Stomach smooth muscle (tissue), 2 donors: ENCODE measurements around the gene KRTAP4-12.
"Not testable (repeated sequence)": the region's sequence is repeated elsewhere in the genome, so short reads cannot be mapped to it uniquely, and the experiment has no call there.

Experiments
- H3K27ac ChIP-seq: one replicate; pipeline ENCODE4 v1.7.0; 2013; ENCODE audit warnings: mild to moderate bottlenecking, low read length, inconsistent platforms
- H3K27me3 ChIP-seq, 2 donors: one replicate each; pipeline ENCODE4 v1.7.0; 2013; ENCODE audit warnings: low read length in 2 of 2; ENCODE audit not compliant: insufficient read depth in 2 of 2, control insufficient read depth in 1 of 2
- H3K36me3 ChIP-seq, 2 donors: one replicate each; pipeline ENCODE4 v1.7.0; 2013; ENCODE audit warnings: low read length in 2 of 2; ENCODE audit not compliant: control insufficient read depth in 2 of 2, insufficient read depth in 2 of 2
- H3K4me1 ChIP-seq: one replicate; pipeline ENCODE4 v1.7.0; 2013; ENCODE audit warnings: low read length; ENCODE audit not compliant: control insufficient read depth, insufficient read depth
- H3K4me3 ChIP-seq, 2 donors: one replicate each; pipeline ENCODE4 v1.7.0; 2013; ENCODE audit warnings: low read length in 2 of 2
- H3K9ac ChIP-seq, 2 donors: one replicate each; pipeline ENCODE4 v1.7.0; 2013; ENCODE audit warnings: low read length in 2 of 2, mild to moderate bottlenecking in 1 of 2
- H3K9me3 ChIP-seq, 2 donors: one replicate each; pipeline ENCODE4 v1.7.0; 2013; ENCODE audit warnings: low read length in 2 of 2; ENCODE audit not compliant: control insufficient read depth in 2 of 2
- donor health status: healthy.
- donor health status: Pancreatic carcinoma.

Gene KRTAP4-12

DNA sequence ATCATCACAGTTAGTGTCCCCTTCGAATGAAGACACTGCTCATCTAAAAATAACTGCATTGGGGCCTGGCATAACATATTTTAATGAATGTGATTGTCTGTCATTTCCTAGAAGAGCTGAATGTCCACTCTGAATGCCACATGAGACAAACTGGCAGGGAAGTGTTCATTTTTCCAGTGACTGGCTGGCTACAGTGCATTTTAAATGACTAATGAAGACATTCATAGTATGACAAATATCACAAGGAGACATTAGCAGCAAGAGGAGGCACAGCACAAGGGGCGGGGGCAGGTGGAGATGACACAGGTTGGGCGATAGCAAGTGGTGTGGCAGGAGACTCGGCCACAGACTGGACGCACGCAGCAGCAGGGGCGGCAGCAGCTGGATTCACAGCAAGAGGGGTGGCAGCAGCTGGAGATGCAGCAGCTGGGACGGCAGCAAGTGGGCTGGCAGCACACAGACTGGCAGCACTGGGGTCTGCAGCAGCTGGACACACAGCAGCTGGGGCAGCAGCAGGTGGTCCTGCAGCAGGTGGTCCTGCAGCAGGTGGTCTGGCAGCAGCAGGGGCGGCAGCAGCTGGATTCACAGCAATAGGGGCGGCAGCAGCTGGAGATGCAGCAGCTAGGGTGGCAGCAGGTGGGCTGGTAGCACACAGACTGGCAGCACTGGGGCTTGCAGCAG lies 25.1 kb upstream of the KRTAP4-12 start:
- not testable (repeated sequence) for H3K4me1 ChIP-seq

GRCh38 chr17:41147531-41148204 lies 23.7 kb upstream of the KRTAP4-12 start:
- Histone ChIP-seq H3K4me3 (no peak overlapping the region), H3K9ac (no peak overlapping the region), H3K27me3 (no peaks in the 10 kb centered on the region), H3K9me3 (peaks cover 4 to 5% of the 10 kb centered on the region in 2 donors), H3K36me3 (no peaks in the 10 kb centered on the region), H3K27ac (no peak overlapping the region), H3K4me1 (no peaks in the 10 kb centered on the region)

More for the DNA sequence above, 25.1 kb upstream of the KRTAP4-12 start:
- not testable (repeated sequence) for H3K4me3 ChIP-seq, H3K9ac ChIP-seq, H3K27ac ChIP-seq, H3K27me3 ChIP-seq, H3K9me3 ChIP-seq, H3K36me3 ChIP-seq

- H3K9me3 ChIP-seq, result peaks cover 4 to 11% of the 10 kb centered on the region in 2 donors
- no peaks in the 10 kb centered on the region for H3K4me1 ChIP-seq
- H3K4me3 ChIP-seq, result no peak overlapping the region
- no peak overlapping the region for H3K9ac ChIP-seq
- no peak overlapping the region for H3K27ac ChIP-seq
- no peaks in the 10 kb centered on the region for H3K27me3 ChIP-seq
- no peaks in the 10 kb centered on the region for H3K36me3 ChIP-seq
Observed at GRCh38 chr17:41145261-41145660, 21.3 kb upstream of the KRTAP4-12 start.

DNA sequence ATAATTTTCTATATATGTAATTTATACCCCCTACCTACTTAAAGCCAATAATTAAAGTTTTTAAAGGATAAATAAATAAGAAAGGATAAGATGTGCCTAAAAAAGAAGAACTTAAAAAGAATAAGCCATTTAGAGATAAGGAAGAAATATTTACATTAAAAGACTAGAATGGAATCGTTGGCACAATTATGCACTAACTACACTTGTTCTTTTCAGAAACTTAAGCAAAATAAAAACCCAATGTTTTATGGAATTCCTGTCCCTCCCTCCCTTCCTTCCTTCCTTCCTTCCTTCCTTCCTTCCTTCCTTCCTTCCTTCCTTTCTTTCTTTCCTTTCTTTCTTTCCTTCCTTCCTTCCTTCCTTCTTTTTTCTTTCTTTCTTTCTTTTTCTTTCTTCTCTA lies 20.9 kb upstream of the KRTAP4-12 start:
- no peak overlapping the region for H3K4me3 ChIP-seq
- H3K27ac ChIP-seq, result no peak overlapping the region
- no peaks in the 10 kb centered on the region for H3K36me3 ChIP-seq
- H3K9me3 ChIP-seq, result peaks cover 4 to 13% of the 10 kb centered on the region in 2 donors
- no peaks in the 10 kb centered on the region for H3K4me1 ChIP-seq
- peaks cover 0 to 2% of the 10 kb centered on the region in 2 donors for H3K27me3 ChIP-seq
- H3K9ac ChIP-seq, result no peak overlapping the region

GRCh38 chr17:41141361-41141760 lies 17.4 kb upstream of the KRTAP4-12 start:
- H3K9me3 ChIP-seq, result peaks cover 4 to 13% of the 10 kb centered on the region in 2 donors
- no peaks in the 10 kb centered on the region for H3K36me3 ChIP-seq
- H3K27me3 ChIP-seq, result peaks cover 0 to 3% of the 10 kb centered on the region in 2 donors
- no peak overlapping the region for H3K4me3 ChIP-seq
- H3K4me1 ChIP-seq, result no peaks in the 10 kb centered on the region
- H3K9ac ChIP-seq, result no peak overlapping the region
- H3K27ac ChIP-seq, result no peak overlapping the region

DNA sequence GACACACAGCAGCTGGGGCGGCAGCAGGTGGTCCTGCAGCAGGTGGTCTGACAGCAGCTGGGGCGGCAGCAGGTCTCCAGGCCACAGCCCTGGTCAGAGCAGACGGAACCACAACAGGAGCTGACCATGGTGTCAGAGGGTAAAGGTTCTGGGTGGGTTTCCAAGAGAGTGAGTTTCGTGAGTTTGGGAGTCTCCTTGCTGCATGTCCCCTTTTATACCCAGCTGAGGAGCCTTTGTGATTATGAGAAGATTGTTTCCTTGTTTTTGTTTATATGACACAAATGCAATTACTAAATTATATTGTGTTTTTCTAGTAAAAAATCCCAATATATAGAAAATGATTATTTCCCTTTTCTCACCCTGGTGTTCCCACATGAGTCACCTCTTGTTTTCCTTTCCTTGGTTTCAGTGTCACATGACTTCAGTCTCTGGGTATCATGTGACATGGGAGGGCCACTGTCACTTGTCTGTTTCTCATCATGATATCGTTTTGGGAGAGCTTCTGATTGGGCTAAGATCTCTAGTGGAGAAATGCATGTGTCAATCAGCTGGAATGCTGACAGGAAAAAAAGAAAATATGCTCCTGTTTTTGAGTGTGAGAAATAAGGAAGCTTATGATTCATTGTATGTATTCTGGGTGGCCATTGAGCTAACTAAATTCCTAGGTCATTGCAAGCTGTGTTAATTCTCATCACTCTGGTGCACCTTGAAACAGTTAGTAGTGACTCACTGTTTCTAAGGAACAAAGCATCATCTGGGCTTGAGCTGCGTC lies 16.6 kb upstream of the KRTAP4-12 start, which contains the start of gene KRTAP4-6:
KRTAP4-6 (minus strand) TSS at position 185 of the 772 bp plus-strand sequence; CDS start at position 128, 57 bp downstream.
- H3K27ac ChIP-seq, result no peak within 1 kb of the TSS

GRCh38 chr17:41139865-41140264 lies 15.9 kb upstream of the KRTAP4-12 start:
- not testable (repeated sequence) for H3K4me3 ChIP-seq, H3K9ac ChIP-seq, H3K36me3 ChIP-seq, H3K27me3 ChIP-seq, H3K27ac ChIP-seq, H3K4me1 ChIP-seq
- H3K9me3 ChIP-seq, result peaks cover 4 to 13% of the 10 kb centered on the region in 2 donors

More for the DNA sequence above, 16.6 kb upstream of the KRTAP4-12 start, which contains the start of gene KRTAP4-6:
- Histone ChIP-seq H3K27me3 (peaks cover 0 to 3% of the 10 kb centered on the region in 2 donors), H3K9me3 (peaks cover 4 to 13% of the 10 kb centered on the region in 2 donors), H3K36me3 (no peaks in the 10 kb centered on the region), H3K4me3 (no peak within 1 kb of the TSS), H3K9ac (no peak within 1 kb of the TSS), H3K4me1 (no peaks in the 10 kb centered on the region)

DNA sequence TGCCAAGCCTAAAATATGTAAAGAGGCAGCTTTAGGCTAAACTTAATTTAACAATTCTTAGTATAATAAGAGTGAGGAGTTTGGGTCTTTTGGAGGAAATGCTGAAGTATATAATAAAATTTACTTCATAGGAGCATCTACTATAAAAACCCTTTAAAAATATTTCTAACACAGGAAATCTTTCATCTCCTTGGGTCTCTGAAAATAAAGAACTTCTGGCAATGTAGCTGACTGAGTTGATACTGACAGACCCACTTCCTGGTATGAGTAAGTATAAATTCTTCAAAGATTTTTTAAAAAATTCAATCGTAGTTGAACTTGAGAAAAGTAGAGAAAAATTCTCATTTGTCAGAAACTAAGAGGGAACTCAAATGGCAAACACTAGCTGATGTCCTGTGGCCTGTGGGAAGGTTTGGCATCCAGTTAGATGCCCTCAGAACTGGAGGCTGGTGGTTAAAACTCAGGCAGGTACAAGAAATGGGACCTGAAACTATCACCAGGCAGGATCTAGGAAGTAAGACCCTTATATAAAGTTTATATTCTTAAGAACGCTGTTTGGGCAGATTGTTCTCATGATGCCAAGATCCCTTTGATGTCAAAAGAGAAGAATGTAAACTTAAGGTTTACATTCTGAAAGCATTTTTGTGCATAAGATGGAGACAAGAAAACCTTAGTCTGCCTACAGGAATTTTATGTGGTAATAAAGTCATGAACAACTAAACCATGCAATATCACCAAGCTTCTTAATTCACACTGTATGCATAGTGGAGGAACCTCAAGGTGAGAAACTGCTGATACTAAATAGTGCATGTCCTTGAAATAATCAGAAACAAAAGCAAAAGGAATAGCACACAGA lies 10.1 kb upstream of the KRTAP4-12 start:
- no peak overlapping the region for H3K9ac ChIP-seq
- H3K27ac ChIP-seq, result no peak overlapping the region
- H3K27me3 ChIP-seq, result no peaks in the 10 kb centered on the region
- no peaks in the 10 kb centered on the region for H3K36me3 ChIP-seq
- H3K9me3 ChIP-seq, result no peaks in the 10 kb centered on the region
- H3K4me1 ChIP-seq, result no peaks in the 10 kb centered on the region
- no peak overlapping the region for H3K4me3 ChIP-seq

- no peaks in the 10 kb centered on the region for H3K27me3 ChIP-seq
- no peaks in the 10 kb centered on the region for H3K4me1 ChIP-seq
- H3K9me3 ChIP-seq, result no peaks in the 10 kb centered on the region
- no peak overlapping the region for H3K4me3 ChIP-seq
- no peak overlapping the region for H3K27ac ChIP-seq
- H3K36me3 ChIP-seq, result no peaks in the 10 kb centered on the region
- no peak overlapping the region for H3K9ac ChIP-seq
Observed at GRCh38 chr17:41131979-41132378, 8.0 kb upstream of the KRTAP4-12 start.

DNA sequence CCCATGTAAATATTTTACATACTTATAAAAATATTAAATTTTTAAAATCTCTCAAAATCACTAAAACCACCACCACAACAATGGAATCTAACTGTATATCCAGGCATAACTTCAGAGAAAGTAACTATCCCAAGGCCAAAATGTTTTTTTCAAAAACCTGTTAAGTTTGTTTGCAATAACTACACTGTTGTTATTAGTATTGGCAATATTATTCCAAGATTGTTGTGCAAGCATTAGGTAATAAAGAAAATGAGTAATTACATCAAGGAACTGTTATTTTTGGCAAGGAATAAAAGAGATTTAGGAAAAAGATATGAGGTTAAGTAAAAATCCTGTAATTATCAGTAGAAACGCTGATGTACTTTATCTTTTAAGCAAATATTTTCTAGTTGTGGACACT lies 3.4 kb upstream of the KRTAP4-12 start:
- Histone ChIP-seq H3K36me3 (no peaks in the 10 kb centered on the region), H3K9me3 (no peaks in the 10 kb centered on the region), H3K27me3 (no peaks in the 10 kb centered on the region), H3K4me1 (no peaks in the 10 kb centered on the region), H3K4me3 (no peak overlapping the region), H3K27ac (no peak overlapping the region), H3K9ac (no peak overlapping the region)
